Measurements from ENCODE around the gene MYOZ1.
"Not testable (repeated sequence)": the region's sequence is repeated elsewhere in the genome, so short reads cannot be mapped to it uniquely, and the experiment has no call there.

MYOZ1 gene

GRCh38 chr10:73647211-73647874 lies 6.1 kb upstream of the MYOZ1 start:
- no peak for DNase-seq

GRCh38 chr10:73646598-73647041 lies 5.3 kb upstream of the MYOZ1 start:
- DNase-seq, result no peak

GRCh38 chr10:73645251-73645650 lies 4.0 kb upstream of the MYOZ1 start:
- no peak for DNase-seq

- DNase-seq, result no peak
These were observed 3.5 kb upstream of the MYOZ1 start for GRCh38 chr10:73644767-73645166.

GRCh38 chr10:73644015-73644743 lies 2.9 kb upstream of the MYOZ1 start:
- peak; percentile 45 for DNase-seq

GRCh38 chr10:73643362-73643761 lies 2.1 kb upstream of the MYOZ1 start:
- no peak for DNase-seq

GRCh38 chr10:73639286-73639685 lies 2.0 kb downstream of the MYOZ1 start:
- no peak for DNase-seq

GRCh38 chr10:73635781-73636180 lies 5.5 kb downstream of the MYOZ1 start:
- no peak for DNase-seq

GRCh38 chr10:73634421-73634820 lies 6.9 kb downstream of the MYOZ1 start:
- DNase-seq, result no peak

GRCh38 chr10:73629165-73629564 lies 12.1 kb downstream of the MYOZ1 start:
- DNase-seq, result no peak

GRCh38 chr10:73628405-73628804 lies 12.9 kb downstream of the MYOZ1 start:
- no peak for DNase-seq

- DNase-seq, result no peak
These were observed 14.0 kb downstream of the MYOZ1 start for GRCh38 chr10:73627300-73627699.

GRCh38 chr10:73625884-73626752 lies 15.2 kb downstream of the MYOZ1 start:
- DNase-seq, result peak; percentile 97

GRCh38 chr10:73625004-73625883 lies 16.0 kb downstream of the MYOZ1 start:
- no peak for DNase-seq

GRCh38 chr10:73623056-73623455 lies 18.2 kb downstream of the MYOZ1 start:
- DNase-seq, result no peak

GRCh38 chr10:73620974-73621373 lies 20.3 kb downstream of the MYOZ1 start:
- not testable (repeated sequence) for DNase-seq

GRCh38 chr10:73617143-73617542 lies 24.1 kb downstream of the MYOZ1 start:
- DNase-seq, result not testable (repeated sequence)

- DNase-seq, result no peak
These were observed 26.6 kb downstream of the MYOZ1 start for GRCh38 chr10:73614720-73615119.

GRCh38 chr10:73609116-73609515 lies 32.2 kb downstream of the MYOZ1 start:
- DNase-seq, result no peak

- DNase-seq, result no peak
These were observed 39.8 kb downstream of the MYOZ1 start for GRCh38 chr10:73601486-73601921.

- DNase-seq, result no peak
These were observed 43.9 kb downstream of the MYOZ1 start for GRCh38 chr10:73597346-73597745.

GRCh38 chr10:73593812-73594211 lies 47.5 kb downstream of the MYOZ1 start:
- DNase-seq, result no peak
